Chondrocyte (in vitro differentiated cells): ENCODE measurements around the gene SLC39A11. TPM values are rescaled to one million over a fixed set of nuclear protein-coding genes. Genes with fewer than 3 reads are reported as not detected.

Experiments used
- DNase-seq: peaks from one replicate; pipeline ENCODE4 v3.0.0; 2021; ENCODE audit warnings: mixed read lengths, low spot score
- H3K27ac Mint-ChIP-seq: one replicate; pipeline ENCODE4 v1.8.0; 2021; ENCODE audit warnings: mild to moderate bottlenecking, moderate library complexity, mixed read lengths; ENCODE audit not compliant: unreplicated experiment
- H3K27me3 Mint-ChIP-seq: 2 replicates; pipeline ENCODE4 v1.8.0; 2021; ENCODE audit warnings: low read depth, mixed read lengths
- H3K36me3 Mint-ChIP-seq: 2 replicates; pipeline ENCODE4 v1.8.0; 2021; ENCODE audit warnings: low read depth, mixed read lengths
- H3K4me1 Mint-ChIP-seq: 2 replicates; pipeline ENCODE4 v1.8.0; 2021; ENCODE audit warnings: low read depth, mild to moderate bottlenecking, mixed read lengths
- H3K4me3 Mint-ChIP-seq: one replicate; pipeline ENCODE4 v1.8.0; 2021; ENCODE audit warnings: mild to moderate bottlenecking, moderate library complexity, mixed read lengths; ENCODE audit not compliant: unreplicated experiment
- H3K9me3 Mint-ChIP-seq: 2 replicates; pipeline ENCODE4 v1.8.0; 2021; ENCODE audit warnings: low read depth, mixed read lengths
- total RNA-seq: library from RNA; stranded (reverse); gene quantifications from 3 replicates; pipeline ENCODE4 v1.2.1, GENCODE V29; 2021
- TF ChIP-seq, protein P1 (sequence below): fragments of 200-600 bp; sonication (generic); IDR thresholded peaks from 2 replicates; pipeline ENCODE4 v1.5.0; 2021; ENCODE audit warnings: antibody characterized with exemption, mild to moderate bottlenecking, moderate library complexity

Gene SLC39A11
- total RNA-seq, 1 donor from 2014 or later = 25.3 TPM

GRCh38 chr17:72884066-72884465 is 208.4 kb downstream of the SLC39A11 start:
- Mint-ChIP-seq H3K36me3 (peaks cover 8% of the 10 kb centered on the region), H3K27ac (no peak overlapping the region), H3K4me1 (peaks cover 7% of the 10 kb centered on the region), H3K27me3 (no peaks in the 10 kb centered on the region), H3K9me3 (peaks cover 14% of the 10 kb centered on the region), H3K4me3 (no peak overlapping the region)
- TF ChIP-seq, protein P1, sequence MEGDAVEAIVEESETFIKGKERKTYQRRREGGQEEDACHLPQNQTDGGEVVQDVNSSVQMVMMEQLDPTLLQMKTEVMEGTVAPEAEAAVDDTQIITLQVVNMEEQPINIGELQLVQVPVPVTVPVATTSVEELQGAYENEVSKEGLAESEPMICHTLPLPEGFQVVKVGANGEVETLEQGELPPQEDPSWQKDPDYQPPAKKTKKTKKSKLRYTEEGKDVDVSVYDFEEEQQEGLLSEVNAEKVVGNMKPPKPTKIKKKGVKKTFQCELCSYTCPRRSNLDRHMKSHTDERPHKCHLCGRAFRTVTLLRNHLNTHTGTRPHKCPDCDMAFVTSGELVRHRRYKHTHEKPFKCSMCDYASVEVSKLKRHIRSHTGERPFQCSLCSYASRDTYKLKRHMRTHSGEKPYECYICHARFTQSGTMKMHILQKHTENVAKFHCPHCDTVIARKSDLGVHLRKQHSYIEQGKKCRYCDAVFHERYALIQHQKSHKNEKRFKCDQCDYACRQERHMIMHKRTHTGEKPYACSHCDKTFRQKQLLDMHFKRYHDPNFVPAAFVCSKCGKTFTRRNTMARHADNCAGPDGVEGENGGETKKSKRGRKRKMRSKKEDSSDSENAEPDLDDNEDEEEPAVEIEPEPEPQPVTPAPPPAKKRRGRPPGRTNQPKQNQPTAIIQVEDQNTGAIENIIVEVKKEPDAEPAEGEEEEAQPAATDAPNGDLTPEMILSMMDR = no peak
- DNase-seq = no peak

GRCh38 chr17:72883351-72883750 is 209.1 kb downstream of the SLC39A11 start:
- H3K27ac Mint-ChIP-seq = no peak overlapping the region
- H3K36me3 Mint-ChIP-seq = peaks cover 8% of the 10 kb centered on the region

GRCh38 chr17:72882426-72882825 is 210.1 kb downstream of the SLC39A11 start:
- Mint-ChIP-seq H3K36me3 (peaks cover 8% of the 10 kb centered on the region), H3K4me3 (no peak overlapping the region), H3K9me3 (peaks cover 20% of the 10 kb centered on the region), H3K27me3 (no peaks in the 10 kb centered on the region), H3K4me1 (no peaks in the 10 kb centered on the region), H3K27ac (no peak overlapping the region)
- TF ChIP-seq, protein P1 = no peak
- no peak for DNase-seq

More at GRCh38 chr17:72883351-72883750, 209.1 kb downstream of the SLC39A11 start:
- DNase-seq = no peak
- Mint-ChIP-seq H3K4me3 (no peak overlapping the region), H3K9me3 (peaks cover 18% of the 10 kb centered on the region), H3K4me1 (peaks cover 7% of the 10 kb centered on the region), H3K27me3 (no peaks in the 10 kb centered on the region)
- TF ChIP-seq, protein P1 = no peak

DNA sequence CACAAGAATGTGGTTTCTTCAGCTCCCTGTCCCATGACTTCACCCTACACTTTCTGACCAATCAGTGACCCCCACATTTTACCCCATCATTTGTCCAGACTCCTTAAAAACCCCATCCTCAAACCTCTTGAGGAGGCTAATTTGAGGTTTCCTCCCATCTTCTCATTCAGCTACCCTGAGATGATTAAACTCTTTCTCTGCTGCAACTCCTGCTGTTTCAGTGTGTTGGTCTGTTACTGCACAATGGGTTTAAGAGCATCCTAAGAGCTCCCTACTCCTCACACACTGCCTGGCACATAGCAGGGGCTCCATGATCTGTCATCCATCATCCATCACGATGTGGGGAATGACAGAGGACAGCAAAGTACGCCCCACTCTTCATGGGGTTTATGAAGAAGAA is 212.6 kb downstream of the SLC39A11 start:
- DNase-seq = no peak
- H3K27me3 Mint-ChIP-seq = no peaks in the 10 kb centered on the region
- TF ChIP-seq, protein P1 = no peak
- H3K9me3 Mint-ChIP-seq = peaks cover 35% of the 10 kb centered on the region
- no peak overlapping the region for H3K27ac Mint-ChIP-seq
- H3K4me1 Mint-ChIP-seq = no peaks in the 10 kb centered on the region
- peaks cover 14% of the 10 kb centered on the region for H3K36me3 Mint-ChIP-seq
- no peak overlapping the region for H3K4me3 Mint-ChIP-seq

- H3K36me3 Mint-ChIP-seq = peaks cover 14% of the 10 kb centered on the region
- no peaks in the 10 kb centered on the region for H3K4me1 Mint-ChIP-seq
- no peak for DNase-seq
- no peaks in the 10 kb centered on the region for H3K27me3 Mint-ChIP-seq
- H3K4me3 Mint-ChIP-seq = no peak overlapping the region
- TF ChIP-seq, protein P1 = no peak
- H3K27ac Mint-ChIP-seq = no peak overlapping the region
- H3K9me3 Mint-ChIP-seq = peaks cover 35% of the 10 kb centered on the region
Observed at GRCh38 chr17:72878975-72879660, 213.4 kb downstream of the SLC39A11 start.
